Dermis blood vessel endothelial cell (primary cell): ENCODE results near the gene DLEC1. TPM values are rescaled to one million over a fixed set of nuclear protein-coding genes. Genes with fewer than 3 reads are reported as not detected.
"Not testable (repeated sequence)": the region's sequence is repeated elsewhere in the genome, so short reads cannot be mapped to it uniquely, and the experiment has no call there.

Experiments used
- DNase-seq: peaks from one replicate; pipeline ENCODE4 v3.0.0; 2010
- total RNA-seq: library from RNA; depleted of rRNA; stranded (reverse); fragments of >200 nt; gene quantifications from 2 replicates; pipeline ENCODE4 v1.2.3, GENCODE V29; 2014

DLEC1 gene
- total RNA-seq, 1 donor from 2014 or later = under 0.01 TPM

DNA sequence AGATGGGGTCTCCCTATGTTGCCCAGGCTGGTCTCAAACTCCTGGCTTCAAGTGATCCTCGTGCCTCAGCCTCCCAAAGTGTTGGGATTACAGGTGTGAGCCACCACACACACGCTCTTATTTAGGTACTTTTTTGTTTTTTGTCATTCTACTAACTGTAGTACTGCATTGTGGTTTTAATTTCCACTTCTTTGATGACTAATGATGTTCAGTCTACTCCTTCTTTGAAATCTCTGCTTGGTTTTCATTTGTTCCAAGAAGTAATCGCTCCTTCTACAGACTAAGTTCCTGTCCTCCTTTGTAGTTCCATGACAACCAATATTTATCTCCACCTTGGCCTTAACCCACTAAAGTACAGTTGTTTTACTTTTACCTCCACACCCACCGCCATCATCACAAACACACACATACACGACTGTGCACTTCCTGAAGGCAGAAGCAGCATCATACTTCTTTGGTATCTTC lies 529 bp upstream of the DLEC1 start:
- DNase-seq = no peak

DNA sequence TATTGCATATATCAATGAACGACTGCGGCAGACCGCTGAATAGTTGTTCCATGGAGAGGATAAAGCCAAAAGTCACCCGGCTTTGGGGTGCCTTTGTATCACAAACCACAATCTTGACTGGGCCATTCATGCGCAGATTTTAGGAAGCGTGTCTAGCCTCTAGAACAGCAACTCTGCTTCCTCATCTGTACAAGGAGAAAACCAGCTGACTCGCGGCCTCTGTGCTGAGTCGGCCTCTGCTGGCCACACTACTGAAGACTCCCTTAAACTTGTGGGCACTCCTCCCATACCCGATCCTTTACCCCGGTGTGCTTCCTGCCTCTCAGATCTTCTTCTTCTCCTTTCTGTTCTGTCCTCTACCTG lies 872 bp downstream of the DLEC1 start:
- peak; percentile 18 for DNase-seq

DNA sequence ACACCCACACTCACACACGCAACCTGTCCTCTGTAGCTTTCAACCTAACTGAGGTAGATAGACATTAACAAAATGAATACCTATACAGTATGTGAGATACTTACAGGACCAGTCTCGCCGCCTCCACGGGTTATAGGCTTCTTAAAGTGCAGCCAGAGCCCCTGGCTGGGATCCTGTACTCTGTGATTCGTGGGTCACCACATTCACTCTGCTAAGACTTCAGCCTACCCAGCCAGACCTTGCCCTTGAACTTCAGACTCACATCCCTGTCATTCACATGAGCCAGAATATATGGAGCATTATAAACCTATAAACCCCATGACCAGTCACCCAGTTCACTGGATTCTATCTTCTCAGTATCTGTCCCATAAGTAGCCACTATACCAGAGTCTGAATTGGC lies 1.4 kb downstream of the DLEC1 start:
- no peak for DNase-seq

DNA sequence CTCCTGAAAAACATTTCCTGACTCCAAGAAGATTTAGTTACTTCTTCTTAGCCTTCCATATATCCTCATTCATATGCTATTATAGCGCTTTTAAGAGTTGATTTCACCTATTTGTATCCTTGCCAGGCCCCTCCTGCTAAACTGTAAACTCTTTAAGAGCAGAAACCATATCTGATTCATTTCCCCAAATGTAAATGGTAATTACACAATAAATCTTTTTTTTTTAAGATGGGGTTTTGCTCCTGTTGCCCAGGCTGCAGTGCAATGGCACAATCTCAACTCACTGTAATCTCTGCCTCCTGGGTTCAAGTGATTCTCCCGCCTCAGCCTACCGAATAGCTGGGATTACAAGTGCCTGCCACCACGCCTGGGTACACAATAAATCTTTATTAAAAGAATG lies 4.5 kb downstream of the DLEC1 start:
- no peak for DNase-seq

DNA sequence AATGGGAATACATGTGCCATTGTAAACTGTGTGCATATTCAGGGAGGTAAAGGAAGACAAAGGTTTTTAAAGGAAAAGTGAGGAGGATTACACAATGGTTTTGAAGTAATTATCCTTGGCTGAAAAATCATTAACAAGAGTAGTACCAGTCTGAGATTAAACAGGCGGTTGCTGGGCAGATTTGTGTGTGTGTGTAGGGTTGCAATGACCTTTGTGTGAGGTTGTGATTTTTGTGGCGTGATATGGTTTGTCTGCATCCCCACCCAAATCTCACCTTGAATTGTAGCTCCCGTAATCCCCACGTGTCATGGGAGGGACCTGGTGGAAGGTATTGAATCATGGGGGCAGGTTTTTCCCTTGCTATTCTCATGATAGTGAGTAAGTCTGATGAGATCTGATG lies 7.0 kb downstream of the DLEC1 start:
- no peak for DNase-seq

DNA sequence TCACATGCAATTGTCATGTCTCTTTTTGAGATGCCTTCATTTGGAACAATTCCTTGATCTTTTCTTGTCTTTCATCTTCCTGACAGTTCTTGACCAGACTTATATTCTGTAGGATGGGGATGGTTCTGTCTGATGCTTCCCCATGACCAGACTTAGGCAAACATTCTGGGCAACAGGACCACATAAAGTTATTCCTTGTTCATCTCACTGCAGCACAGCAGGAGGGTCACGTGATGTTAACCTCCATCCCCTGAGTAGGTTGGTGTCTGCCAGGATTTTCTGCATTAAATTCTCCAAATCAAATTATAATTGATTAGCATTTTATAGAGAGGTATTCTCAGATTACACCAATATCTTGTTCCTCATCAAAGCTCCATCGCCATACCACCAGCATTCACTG lies 7.8 kb downstream of the DLEC1 start:
- DNase-seq = no peak

DNA sequence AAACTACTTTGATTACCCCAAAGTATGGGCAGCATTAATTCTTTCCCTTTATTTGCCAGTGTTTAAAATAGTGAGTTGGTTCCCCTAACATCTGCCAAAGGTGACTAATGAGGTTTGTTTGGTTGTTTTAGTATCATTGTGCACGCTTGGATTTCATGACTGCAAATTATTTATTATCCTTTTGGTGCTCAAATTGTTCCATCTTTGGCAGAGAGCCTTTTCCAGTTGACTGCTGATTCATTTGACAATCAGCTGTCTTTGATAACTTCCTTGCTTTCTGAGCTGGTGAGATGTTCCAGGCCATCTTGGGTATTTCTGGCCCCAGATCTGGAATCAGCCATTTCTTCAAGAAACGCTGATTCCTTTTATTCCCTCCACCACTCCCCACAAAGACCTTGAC lies 8.9 kb downstream of the DLEC1 start:
- DNase-seq = no peak

DNA sequence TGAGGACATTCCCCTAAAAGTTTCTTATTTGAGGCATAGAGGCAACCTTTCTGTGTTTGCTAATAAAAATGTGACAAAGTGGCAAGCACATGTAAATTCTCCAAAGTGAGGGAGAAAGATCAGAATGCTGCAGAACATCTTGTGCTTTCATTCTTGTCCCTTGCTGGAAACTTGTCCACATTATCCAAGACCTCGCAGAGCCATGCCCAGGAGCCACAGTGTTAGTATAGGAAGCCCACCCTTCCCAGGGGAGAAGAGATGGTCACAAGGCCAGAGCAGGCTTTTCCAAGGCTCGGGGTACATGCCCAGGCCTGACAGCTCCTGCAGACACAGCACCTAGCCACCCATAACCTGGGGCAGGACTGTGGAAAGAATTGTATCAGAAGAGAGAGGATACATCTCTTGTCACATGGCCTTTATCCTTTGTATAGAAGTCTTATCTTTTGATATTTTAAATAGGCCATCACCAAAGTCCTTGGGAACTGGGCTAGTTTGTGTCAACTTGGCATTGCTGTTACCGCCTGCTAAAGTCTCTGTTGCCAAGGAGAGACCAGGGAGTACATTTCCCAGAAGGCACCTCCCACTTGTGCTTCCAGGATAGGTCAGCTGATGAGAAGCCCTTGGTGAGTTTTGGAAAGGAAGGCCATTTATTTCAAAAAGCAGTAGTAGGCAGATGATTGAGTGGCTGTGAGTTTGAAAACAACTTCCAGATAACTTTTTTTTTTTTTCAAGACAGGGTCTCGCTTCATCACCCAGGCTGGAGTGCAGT lies 10.5 kb downstream of the DLEC1 start:
- no peak for DNase-seq

DNA sequence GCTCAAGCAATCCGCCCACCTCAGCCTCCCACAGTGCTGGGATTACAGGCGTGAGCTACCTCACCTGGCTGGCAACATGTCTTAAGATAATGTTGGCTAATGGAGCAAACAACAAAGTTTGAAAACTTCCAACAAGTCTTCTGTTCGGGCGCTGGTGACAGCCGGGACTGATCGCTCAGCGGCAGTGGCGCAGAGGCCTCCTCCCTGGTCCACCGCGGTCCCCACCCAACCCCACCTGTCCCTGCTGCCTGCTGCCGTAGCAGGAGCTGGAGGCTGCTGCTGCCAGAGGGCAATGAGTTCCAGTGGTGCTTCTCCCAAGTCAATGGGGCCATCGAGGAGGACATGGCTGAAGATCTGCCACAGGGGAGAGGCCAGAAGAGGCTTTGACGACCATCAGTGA lies 12.1 kb downstream of the DLEC1 start:
- no peak for DNase-seq

DNA sequence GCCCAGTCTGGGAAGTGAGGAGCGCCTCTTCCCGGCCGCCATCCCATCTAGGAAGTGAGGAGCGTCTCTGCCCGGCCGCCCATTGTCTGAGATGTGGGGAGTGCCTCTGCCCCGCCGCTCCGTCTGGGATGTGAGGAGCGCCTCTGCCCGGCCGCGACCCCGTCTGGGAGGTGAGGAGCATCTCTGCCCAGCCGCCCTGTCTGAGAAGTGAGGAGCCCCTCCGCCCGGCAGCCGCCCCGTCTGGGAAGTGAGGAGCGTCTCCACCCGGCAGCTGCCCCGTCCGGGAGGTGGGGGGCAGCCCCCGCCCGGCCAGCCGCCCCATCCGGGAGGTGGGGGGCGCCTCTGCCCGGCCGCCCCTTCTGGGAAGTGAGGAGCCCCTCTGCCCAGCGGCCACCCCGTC lies 14.3 kb downstream of the DLEC1 start:
- DNase-seq = not testable (repeated sequence)

DNA sequence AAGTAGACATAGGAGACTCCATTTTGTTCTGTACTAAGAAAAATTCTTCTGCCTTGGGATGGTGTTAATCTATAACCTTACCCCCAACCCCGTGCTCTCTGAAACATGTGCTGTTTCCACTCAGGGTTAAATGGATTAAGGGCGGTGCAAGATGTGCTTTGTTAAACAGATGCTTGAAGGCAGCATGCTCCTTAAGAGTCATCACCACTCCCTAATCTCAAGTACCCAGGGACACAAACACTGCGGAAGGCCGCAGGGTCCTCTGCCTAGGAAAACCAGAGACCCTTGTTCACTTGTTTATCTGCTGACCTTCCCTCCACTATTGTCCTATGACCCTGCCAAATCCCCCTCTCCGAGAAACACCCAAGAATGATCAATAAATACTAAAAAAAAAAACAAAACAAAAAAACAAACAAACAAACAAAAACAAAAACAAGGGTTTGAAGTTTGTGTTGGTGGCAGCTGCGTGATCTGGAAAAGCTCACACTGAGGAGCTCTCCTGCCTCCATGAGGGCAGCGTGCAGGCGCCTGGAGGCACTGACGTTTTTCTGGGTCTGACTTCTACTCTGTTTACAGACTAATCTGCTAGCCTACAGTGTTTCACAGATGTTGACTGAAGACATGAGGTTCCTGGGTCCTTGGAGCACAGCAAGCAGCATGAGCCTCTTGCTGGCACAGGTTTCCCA lies 14.9 kb downstream of the DLEC1 start:
- DNase-seq = not testable (repeated sequence)

DNA sequence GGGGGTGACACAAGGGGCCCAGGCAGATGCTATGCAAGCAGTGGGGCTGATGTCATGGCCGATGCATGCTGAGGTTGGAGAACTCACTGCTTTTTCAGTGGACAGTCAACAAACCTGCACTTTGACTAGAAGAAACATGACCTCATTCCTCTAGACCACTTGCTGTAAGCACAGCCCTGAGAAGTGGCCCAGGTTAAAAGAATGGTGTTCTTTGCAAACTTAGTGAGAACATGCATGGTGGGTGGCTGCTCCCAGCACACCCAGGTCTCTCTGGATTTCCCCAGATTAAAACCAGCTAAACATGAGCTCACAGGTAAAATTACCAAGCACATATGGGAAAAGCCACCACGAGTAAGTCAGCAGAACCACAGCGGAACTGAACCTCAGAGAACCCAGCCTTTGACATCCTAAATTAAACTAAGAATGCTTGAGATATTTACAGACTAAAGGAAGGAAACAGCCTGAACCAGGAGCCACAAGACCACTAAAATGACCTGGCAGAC lies 15.5 kb downstream of the DLEC1 start:
- DNase-seq = no peak

DNA sequence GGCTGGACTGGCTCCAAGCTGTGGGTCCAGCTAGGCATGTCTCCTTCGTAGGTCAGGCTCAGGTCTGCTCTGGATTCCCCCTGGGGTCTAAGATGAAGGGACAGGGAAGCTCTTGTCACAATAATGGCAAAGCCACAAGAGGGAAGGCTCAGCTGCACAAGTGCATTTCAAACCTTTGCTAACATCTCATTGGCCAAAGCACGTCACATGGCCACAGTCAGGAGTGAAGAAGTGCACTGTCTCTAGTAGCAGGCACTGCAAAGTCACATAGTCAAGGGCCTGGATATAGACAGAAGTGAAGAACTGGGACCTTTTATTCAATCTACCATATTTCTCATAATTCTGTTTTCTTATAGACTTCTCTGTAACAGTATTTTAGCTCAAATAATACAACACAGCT lies 20.1 kb downstream of the DLEC1 start:
- DNase-seq = no peak

DNA sequence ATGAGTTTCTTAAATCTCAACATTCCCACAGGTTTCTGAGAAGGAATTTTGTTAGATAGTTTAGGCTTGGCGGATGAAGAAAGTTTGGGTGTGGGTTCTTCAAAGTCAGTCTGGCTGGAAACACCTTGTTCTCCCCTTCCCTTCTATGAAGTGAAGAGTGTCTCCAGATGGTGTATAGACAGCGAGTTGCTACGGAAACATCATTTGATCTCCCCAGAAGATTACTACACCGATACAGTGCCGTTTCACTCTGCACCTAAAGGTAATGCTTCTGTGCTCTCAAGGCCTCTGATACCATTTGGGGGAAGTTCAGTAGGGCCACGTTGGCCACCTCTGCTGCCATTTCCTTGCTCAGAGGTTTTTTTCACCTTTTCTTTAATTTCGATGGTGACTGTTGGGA lies 20.6 kb downstream of the DLEC1 start:
- no peak for DNase-seq

DNA sequence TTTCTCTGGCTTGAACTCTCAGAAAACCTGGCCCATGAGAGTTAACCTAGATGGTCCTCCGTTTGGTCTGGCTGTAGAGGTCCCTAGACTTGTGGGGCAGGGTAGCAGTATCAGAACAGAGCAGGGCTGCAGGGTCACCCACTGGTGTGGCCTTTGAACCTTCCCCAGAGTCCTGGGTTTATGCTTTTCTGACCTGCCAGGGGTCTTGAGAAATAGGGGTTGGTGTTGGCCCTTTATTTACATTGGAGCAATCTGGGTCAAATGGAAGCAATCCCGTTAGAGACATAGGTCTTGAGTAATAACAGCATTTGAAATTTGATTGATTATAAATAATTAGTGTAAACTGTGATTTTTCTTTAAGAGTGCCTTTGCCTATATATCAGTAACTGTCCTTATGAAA lies 23.8 kb downstream of the DLEC1 start:
- DNase-seq = no peak

DNA sequence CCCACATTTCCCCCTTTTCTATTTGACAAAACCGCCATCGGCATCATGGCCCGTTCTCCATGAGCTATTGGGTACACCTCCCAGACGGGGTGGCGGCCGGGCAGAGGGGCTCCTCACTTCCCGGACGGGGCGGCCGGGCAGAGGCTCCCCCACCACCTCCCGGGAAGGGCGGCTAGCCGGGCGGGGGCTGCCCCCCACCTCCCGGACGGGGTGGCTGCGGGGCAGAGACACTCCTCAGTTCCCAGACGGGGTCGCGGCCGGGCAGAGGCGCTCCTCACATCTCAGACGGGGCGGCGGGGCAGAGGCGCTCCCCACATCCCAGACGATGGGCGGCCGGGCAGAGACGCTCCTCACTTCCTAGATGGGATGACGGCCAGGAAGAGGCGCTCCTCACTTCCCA lies 25.4 kb downstream of the DLEC1 start:
- not testable (repeated sequence) for DNase-seq

DNA sequence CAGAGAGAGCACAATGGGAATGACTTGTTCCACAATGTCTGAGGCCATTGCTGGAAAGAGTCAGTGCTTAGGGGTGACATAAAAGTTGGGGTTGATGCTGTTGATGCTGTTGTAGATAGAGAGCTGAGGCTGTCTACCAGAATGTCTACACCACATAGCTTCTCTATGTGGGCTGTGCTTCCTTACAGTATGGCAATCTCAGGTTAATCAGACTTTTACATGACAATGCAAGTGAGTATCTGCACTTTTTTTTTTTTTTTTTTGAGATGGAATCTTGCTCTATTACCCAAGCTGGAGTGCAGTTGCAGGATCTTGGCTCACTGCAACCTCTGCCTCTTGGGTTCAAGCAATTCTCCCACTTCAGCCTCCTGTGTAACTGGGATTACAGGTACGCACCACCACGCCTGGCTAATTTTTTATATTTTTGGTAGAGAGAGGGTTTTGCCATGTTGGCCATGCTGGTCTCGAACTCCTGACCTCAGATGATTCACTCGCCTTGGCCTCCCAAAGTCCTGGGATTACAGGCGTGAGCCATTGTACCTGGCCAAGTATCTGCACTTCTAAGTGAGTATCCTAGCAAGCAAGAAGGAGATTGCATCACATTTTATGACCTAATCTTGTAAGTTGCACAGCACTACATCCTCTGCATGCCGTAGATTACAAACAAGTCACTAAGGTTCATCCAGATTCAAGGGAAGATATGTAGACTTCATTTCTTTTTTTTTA lies 28.7 kb downstream of the DLEC1 start:
- DNase-seq = no peak

DNA sequence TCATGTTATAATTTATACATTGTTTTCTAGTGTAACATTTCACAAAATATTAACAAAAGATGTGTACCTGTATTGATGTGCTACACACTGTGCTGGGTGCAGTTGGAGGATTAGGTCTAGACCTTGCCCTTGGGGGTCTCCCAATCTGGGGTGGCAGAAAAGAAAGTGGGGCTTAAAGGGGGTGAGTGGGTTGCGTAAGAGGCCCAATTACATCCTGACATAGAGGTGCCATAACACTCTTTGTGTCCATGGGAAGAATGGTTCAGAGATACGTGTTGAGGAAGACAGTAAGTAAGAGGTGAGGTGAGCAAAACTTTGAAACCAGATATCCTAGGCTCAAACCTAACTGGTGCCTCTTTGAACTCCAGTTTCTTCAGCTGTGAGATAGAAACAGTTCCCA lies 31.0 kb downstream of the DLEC1 start:
- no peak for DNase-seq

DNA sequence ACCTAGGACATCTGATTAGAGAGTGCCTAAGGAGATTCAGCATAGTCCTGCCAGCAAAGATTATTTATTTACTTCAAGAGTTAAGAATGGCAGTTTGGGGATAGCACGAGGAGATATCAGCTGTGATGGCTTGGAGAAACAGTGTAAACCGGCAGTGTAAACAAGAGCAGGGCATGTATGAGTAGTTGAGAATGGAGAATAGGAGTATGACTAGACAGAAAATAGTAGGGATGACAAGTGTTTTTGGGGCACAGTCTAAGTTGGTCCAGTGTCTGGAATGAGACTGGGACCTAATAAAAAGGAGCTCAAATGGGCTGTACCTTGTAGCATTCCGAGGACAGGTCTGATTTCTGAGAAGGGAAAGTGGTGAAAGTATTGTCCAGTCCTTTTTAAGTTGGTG lies 38.1 kb downstream of the DLEC1 start:
- DNase-seq = not testable (repeated sequence)

DNA sequence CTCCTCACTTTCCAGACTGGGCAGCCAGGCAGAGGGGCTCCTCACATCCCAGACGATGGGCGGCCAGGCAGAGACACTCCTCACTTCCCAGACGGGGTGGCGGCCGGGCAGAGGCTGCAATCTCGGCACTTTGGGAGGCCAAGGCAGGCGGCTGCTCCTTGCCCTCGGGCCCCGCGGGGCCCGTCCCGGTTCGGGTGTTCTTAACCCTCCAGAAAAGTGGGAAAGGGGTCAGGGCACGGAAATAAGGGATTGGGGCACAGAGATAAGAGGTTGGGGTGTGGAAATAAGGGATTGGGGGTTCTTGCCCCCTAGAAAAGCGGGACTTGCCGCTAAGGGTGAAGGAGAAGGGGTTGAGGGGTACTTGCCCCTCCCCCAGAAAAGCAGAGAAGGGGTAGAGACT lies 43.3 kb downstream of the DLEC1 start:
- DNase-seq = not testable (repeated sequence)

DNA sequence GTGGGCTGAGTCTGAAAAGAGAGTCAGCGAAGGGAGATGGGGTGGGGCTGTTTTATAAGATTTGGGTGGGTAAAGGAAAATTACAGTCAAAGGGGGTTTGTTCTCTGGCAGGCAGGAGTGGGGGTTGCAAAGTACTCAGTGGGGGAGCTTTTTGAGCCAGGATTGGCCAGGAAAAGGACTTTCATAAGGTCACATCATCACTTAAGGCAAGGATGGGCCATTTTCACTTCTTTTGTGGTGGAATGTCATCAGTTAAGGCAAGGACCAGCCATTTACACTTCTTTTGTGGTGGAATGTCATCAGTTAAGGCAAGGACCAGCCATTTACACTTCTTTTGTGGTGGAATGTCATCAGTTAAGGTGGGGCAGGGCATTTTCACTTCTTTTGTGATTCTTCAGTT lies 44.2 kb downstream of the DLEC1 start:
- DNase-seq = not testable (repeated sequence)

DNA sequence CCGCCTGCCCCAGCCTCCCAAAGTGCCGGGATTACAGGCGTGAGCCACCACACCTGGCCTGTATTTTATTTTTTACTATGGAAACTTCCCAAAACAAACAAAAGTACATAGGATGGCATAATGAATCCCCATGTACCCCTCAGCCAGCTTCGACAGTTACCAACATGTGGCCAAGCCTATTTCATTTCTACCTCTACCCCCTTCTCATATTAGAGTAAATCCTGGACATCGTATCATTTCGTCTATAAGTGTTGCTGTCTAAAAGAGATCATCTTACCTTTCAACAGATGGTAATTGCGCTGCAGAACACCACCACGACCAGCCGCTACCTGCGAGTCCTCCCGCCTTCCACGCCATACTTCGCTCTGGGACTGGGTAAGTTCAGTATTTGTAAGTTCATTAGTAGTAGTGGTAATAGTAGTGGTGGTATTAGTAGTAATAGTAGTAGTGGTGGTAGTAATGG lies 44.9 kb downstream of the DLEC1 start:
- no peak for DNase-seq
